Ishikawa (cell line): Measurements from ENCODE around the gene ADAMTS18.

ENCODE experiments used
- CEBPB ChIP-seq: IDR thresholded peaks from 2 replicates; pipeline ENCODE4 v1.6.1; 2012
- CREB1 ChIP-seq: IDR thresholded peaks from 2 replicates; pipeline ENCODE4 v1.6.1; 2012; ENCODE audit warnings: low read depth
- EGR1 ChIP-seq: IDR thresholded peaks from 2 replicates; pipeline ENCODE4 v1.6.1; 2012
- EP300 ChIP-seq: IDR thresholded peaks from 2 replicates; pipeline ENCODE4 v1.6.1; 2012; ENCODE audit warnings: borderline replicate concordance
- FOXM1 ChIP-seq: IDR thresholded peaks from 2 replicates; pipeline ENCODE4 v1.6.1; 2012; ENCODE audit warnings: low read depth, borderline replicate concordance
- NFIC ChIP-seq: IDR thresholded peaks from 2 replicates; pipeline ENCODE4 v1.6.1; 2012
- RAD21 ChIP-seq: IDR thresholded peaks from 2 replicates; pipeline ENCODE4 v1.6.1; 2012; ENCODE audit warnings: low read depth
- TAF1 ChIP-seq: IDR thresholded peaks from 2 replicates; pipeline ENCODE4 v1.6.1; 2012; ENCODE audit warnings: low read depth, mild to moderate bottlenecking
- TCF12 ChIP-seq: IDR thresholded peaks from 2 replicates; pipeline ENCODE4 v1.6.1; 2012; ENCODE audit warnings: low read depth
- TEAD4 ChIP-seq: IDR thresholded peaks from 2 replicates; pipeline ENCODE4 v1.6.1; 2012
- YY1 ChIP-seq: IDR thresholded peaks from 2 replicates; pipeline ENCODE4 v1.6.1; 2012; ENCODE audit warnings: low read depth
- ZBTB7A ChIP-seq: IDR thresholded peaks from 2 replicates; pipeline ENCODE4 v1.6.1; 2012; ENCODE audit warnings: low read depth
- TF ChIP-seq, protein P1 (sequence below): IDR thresholded peaks from 2 replicates; pipeline ENCODE4 v1.6.1; 2012
- TF ChIP-seq, protein P2 (sequence below): IDR thresholded peaks from 2 replicates; pipeline ENCODE4 v1.6.1; 2012
- TF ChIP-seq, protein P3 (sequence below): IDR thresholded peaks from 2 replicates; pipeline ENCODE4 v1.6.1; 2012; ENCODE audit warnings: low read depth, mild to moderate bottlenecking

The ADAMTS18 gene

DNA sequence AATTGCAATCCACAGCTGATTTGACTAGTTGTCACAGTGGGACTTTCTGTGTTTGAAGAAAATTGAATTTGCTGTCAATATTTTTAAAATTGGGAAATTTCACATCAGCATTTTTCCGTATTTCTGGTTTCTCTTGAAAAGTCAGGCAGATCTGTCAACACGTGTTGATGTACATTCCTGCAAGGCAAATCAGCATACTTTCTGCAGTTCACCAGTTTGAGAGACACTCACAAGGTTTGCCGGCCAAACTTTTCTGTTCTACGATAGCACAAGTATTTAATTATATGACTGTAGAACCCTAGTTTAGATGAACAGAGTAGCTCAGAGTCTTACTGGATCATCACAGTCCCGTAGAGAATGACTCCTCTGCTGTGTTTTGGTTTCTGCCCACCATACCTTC lies 102.0 kb downstream of the ADAMTS18 start:
- TF ChIP-seq EP300 (no peak), FOXM1 (no peak), TCF12 (no peak), EGR1 (no peak)
- TF ChIP-seq, protein P1, sequence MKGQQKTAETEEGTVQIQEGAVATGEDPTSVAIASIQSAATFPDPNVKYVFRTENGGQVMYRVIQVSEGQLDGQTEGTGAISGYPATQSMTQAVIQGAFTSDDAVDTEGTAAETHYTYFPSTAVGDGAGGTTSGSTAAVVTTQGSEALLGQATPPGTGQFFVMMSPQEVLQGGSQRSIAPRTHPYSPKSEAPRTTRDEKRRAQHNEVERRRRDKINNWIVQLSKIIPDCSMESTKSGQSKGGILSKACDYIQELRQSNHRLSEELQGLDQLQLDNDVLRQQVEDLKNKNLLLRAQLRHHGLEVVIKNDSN: no peak

DNA sequence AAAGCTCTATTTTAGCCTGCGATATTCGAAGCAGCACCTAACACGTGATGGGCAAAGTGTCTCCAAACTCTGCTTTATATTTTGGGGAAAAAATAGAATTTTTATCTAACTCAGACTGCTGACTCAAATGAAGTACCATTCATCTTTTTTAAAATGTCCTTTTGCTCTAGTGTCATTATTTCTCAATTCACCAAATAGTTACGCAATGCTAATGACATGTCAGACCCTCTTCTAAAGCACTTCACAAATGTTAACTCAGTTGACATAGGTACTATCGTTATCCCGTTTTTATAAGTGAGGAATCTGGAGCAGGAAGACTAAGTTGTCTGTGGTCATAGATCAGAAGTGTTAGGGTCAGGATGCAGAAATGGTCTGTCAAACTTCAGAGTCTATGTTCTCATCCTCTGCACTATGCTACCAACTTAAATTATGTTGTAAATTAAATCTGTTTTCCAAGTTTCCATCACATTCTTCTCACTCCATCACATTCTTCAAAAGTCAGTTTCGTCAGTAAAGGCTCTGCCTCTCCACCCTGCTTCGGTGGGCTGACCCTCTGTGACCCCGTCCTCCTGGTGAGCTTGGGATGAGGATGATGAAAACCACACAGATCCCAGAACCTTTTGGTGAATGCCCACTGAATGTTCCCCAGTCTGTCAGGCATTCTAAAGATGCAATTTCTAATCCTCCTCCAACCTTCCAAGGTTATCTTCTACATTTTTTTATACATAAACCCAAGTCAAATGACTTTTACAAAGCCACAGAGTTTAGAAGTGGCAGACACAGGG lies 102.8 kb downstream of the ADAMTS18 start:
- no peak for TF ChIP-seq TCF12
- peak; percentile 75 for TF ChIP-seq CEBPB
- TF ChIP-seq FOXM1: no peak
- no peak for TF ChIP-seq YY1
- TF ChIP-seq RAD21: no peak
- no peak for TF ChIP-seq TEAD4
- TF ChIP-seq, protein P2, sequence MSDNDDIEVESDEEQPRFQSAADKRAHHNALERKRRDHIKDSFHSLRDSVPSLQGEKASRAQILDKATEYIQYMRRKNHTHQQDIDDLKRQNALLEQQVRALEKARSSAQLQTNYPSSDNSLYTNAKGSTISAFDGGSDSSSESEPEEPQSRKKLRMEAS: no peak

DNA sequence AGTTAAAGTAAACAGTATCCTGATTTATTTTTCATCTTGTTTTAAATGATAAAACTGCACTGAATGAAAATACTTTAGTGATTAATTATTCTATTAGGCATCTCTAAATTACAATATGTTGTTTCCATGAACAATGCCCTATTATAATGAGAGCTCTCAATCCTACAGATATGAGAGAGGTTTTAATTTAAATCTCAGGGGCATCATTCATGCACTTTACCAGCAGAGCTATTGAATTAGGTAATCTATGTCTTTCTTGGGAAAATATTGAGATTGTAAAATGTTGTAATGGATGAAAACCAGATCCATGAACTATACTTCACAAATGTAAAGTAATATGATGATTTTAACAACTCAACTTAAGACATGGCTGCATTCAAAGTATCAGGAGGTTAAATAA lies 103.8 kb downstream of the ADAMTS18 start:
- TF ChIP-seq TCF12 (no peak), YY1 (no peak), TAF1 (no peak), EGR1 (no peak), EP300 (no peak), CREB1 (no peak), TEAD4 (no peak), NFIC (no peak), CEBPB (no peak), ZBTB7A (no peak), RAD21 (no peak), FOXM1 (no peak)
- TF ChIP-seq, protein P3, sequence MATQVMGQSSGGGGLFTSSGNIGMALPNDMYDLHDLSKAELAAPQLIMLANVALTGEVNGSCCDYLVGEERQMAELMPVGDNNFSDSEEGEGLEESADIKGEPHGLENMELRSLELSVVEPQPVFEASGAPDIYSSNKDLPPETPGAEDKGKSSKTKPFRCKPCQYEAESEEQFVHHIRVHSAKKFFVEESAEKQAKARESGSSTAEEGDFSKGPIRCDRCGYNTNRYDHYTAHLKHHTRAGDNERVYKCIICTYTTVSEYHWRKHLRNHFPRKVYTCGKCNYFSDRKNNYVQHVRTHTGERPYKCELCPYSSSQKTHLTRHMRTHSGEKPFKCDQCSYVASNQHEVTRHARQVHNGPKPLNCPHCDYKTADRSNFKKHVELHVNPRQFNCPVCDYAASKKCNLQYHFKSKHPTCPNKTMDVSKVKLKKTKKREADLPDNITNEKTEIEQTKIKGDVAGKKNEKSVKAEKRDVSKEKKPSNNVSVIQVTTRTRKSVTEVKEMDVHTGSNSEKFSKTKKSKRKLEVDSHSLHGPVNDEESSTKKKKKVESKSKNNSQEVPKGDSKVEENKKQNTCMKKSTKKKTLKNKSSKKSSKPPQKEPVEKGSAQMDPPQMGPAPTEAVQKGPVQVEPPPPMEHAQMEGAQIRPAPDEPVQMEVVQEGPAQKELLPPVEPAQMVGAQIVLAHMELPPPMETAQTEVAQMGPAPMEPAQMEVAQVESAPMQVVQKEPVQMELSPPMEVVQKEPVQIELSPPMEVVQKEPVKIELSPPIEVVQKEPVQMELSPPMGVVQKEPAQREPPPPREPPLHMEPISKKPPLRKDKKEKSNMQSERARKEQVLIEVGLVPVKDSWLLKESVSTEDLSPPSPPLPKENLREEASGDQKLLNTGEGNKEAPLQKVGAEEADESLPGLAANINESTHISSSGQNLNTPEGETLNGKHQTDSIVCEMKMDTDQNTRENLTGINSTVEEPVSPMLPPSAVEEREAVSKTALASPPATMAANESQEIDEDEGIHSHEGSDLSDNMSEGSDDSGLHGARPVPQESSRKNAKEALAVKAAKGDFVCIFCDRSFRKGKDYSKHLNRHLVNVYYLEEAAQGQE: no peak
- TF ChIP-seq, protein P1: no peak
- TF ChIP-seq, protein P2: no peak

DNA sequence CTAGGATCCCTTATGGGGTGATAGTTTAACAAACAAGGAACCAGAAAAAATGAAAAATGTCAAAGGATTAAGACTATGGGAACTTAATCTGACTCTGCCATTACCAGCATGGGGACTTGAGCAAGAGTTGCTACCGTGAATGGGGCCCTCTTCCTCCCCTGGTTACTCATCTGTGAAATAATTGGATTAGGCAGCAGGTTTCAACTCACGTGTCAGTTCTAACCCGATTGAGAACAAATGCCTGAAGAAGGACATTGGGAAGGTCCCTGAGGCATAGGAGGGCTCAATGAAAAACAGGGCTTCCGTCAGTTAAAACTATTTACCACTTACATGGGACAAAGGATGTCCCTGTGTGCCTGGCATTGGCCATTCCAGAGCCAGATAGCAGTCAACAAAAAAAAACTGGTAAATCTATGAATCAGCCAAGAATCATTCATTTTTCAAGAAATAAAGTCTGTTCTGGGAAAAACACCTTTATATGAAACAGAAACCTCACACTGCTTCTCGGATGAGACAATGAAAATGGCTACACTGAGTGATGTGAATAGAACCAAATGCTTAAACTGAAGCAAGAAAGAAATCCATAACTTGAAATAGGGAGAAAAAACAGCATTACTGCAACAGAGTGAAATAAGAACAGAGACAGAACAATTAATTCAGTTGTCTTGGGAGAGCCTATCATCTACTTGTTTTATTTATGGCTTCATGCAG lies 104.3 kb downstream of the ADAMTS18 start:
- no peak for TF ChIP-seq ZBTB7A
- TF ChIP-seq TAF1: no peak
- TF ChIP-seq TCF12: 0 out of 2 replicates have a peak, but pooled peaks have one; percentile 24
- TF ChIP-seq CEBPB: peak; percentile 70

DNA sequence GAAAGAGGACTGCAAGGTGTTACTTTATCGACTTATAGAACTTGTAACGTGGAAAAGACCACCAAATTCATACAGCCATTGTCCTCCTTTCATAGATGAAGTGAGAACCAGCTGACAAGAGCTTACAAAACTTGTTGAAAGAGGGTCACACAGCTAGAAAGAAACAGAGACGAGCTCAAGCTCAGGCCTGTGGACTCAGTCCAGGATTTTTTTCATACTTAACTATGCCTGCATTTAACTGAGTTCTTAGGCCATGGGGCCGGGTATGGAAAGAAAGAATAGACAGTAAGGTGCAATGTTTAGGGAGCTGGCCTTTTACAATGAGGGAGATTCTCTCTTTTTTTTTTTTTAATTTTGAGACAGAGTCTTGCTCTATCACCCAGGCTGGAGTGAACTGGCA lies 106.1 kb downstream of the ADAMTS18 start:
- TF ChIP-seq NFIC (no peak), EGR1 (no peak), CREB1 (no peak), CEBPB (no peak), ZBTB7A (no peak), EP300 (no peak), TCF12 (no peak)

DNA sequence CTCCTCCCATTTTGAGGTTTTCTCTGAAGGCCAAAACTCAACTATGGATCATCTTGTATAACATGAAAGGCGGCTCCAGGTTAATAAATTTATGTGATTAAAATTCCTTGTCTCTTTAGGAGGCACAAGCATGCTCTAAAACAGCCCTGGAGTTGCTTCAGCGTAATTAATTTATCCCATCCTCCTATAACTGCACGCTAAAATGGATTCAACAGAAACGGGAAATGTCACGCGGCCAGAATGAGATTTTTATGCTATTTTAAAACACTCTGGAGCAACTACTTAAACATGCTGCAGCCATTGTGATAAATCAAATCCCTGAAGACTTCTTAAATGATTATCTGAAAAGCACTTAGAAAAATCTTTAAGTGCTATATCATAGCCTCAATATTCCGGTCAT lies 106.6 kb downstream of the ADAMTS18 start:
- TF ChIP-seq TCF12 (no peak), CEBPB (no peak), EGR1 (no peak), EP300 (no peak), CREB1 (no peak), ZBTB7A (no peak), TAF1 (no peak), YY1 (no peak), FOXM1 (no peak), RAD21 (no peak), NFIC (no peak)
- TF ChIP-seq, protein P1: no peak
- TF ChIP-seq, protein P3: no peak
